CD4-positive, alpha-beta T cell treated with Interleukin-15 for 1 hour (primary cell): ENCODE results near the gene PCBP3.
"Not testable (repeated sequence)": the region's sequence is repeated elsewhere in the genome, so short reads cannot be mapped to it uniquely, and the experiment has no call there.

Source experiments
- DNase-seq: peaks from one replicate; pipeline ENCODE4 v3.0.0-alpha.2; 2020

Gene PCBP3

GRCh38 chr21:45831991-45832740 lies 188.6 kb downstream of the PCBP3 start:
- no peak for DNase-seq

GRCh38 chr21:45832741-45833235 lies 189.3 kb downstream of the PCBP3 start:
- not testable (repeated sequence) for DNase-seq

GRCh38 chr21:45833414-45833813 lies 189.9 kb downstream of the PCBP3 start:
- DNase-seq, result no peak

DNA sequence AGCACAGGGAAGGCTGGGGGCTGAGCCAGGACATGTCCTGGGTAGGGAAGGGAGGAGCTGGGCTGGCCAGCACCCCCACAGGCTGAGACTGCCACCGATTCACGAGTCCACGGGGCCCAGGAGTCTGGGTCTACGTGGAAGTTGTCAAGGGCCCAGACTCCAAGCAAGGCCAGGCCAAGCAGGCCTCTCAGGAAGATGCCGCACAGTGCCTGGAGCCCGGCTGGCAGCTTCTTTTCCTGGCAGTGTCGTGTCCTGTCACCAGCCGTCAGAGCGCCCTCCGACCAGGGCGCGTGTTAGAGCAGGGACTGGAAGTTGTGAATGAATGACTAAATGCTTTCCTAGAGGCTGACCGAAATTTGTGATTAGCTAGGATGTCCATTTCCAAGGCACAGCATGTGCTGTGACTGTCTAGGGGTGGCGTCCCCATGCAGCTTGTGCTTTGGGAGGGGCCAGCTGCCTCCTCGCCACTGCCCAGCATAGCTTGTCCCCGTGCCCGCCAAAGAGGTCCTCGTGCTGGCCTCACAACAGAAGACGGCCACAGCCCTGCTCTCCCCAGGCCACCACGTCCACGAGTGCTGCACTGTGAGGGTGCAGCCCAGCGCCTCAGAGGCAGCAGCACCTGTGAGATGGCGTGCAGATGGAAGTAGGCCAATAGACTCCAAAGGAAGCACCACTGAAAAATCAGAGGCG lies 190.6 kb downstream of the PCBP3 start:
- DNase-seq, result no peak

DNA sequence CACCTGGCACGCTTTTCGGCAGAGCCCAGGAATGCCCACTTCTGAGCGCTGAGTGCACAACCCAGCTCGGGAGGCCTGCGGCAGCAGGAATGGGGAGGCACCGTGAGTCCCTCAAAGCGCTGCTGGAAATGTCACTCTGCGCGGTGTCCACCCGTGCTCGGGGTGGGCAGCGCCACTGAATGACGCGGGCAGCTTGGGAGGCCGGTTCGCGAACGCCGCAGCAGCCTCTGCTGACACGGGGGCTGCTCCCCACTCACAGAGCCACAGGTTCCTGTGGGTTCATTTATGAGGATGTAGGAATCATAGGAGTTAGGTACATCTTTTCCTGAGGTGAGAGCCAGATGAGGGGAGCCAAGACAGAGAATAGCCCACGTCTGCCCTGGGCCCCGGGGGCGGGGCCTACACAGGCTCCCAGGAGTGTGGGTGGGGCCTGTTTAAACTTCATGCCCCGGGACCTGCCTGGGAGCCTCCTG lies 191.3 kb downstream of the PCBP3 start:
- DNase-seq, result no peak

DNA sequence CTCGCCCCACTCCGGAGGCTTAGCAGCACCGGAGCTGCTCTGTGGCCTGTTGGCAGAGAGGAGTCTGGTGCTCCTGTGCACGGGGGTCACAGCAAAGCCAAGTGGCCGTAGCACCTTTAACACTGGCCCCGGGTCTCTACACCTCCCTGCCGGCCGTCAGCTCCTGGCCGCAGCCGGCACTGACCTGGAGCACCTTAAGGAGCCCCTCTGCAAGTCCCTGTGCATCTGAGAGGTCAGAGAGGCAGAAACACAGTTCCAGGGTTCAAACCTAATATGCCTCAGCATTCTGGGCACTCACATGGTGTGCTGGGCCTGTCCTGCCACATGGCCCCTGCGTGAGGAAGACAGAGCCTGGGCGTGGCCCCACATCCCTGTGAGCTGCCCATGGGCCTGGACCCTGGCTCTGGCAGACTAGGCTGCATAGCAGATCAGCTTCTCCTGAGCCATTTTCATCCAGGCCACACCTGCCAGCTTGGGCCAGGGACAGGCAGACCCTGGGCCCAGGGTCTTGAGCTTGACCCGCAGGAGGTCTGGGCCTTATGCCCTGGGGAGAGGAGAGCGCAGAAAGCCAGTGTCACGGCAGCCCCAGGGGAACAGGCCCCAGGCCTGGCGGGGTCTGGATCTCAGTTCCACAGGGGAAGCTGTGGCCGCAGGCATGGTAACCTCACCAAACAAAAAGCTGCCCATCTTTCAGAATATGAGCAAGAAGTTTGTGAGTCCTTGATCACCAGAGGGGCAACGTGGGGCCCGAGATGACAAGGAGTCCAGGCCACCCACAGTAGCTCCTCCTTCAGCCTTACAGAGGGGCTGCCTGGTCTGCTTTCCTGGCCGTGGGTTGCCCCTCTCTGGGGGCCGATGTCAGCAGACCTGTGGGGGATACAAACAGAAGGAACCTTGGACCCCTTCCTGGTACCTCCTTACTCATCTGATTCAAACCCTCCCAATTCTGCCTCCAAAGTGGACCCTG lies 192.1 kb downstream of the PCBP3 start:
- no peak for DNase-seq

GRCh38 chr21:45836268-45836655 lies 192.7 kb downstream of the PCBP3 start:
- DNase-seq, result no peak

DNA sequence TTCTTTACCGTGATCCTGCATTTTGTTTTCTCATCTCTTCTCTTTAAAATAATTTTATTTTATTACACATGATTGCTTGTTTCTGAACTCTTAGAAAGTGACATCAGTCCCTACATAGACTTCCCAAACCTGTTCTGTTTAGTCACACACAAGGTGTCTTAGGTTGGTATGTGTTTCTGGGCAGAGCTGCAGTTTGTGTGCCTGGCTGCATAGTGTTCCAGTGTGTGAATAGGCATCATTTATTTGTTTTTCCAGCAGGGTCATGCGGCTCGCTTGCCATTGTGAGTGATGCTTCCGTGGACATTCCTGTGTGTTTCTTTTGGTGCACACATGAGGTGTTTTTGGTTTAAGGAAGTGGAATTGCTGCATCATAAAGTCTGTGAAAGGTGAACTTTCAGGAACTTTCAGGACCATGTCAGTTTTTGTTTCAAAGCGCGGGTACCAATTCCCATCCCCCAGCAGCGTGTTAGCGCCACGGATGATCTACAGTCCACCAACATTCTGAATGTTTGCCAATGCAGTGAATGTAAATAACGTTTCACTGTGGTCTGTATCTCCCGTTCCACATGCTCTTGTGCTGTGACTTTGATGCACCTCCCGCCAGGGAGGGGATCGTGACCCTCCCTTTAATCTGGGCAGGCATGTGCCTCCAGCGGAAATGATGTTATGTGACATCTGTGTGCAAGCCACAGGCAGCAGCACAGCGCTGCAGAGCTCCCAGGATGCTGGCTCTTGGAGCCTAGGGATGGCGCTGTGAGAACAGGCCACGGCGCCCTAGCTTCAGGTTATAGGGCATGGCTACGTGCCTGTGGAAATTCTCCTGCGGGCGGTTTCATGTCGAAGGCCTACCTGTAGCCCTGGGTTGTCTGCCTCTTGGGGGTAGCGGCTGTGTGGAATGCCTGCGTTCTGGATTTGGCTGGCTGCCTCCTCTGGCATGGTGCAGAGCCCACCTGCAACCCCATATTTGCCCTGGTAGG lies 193.5 kb downstream of the PCBP3 start:
- no peak for DNase-seq

DNA sequence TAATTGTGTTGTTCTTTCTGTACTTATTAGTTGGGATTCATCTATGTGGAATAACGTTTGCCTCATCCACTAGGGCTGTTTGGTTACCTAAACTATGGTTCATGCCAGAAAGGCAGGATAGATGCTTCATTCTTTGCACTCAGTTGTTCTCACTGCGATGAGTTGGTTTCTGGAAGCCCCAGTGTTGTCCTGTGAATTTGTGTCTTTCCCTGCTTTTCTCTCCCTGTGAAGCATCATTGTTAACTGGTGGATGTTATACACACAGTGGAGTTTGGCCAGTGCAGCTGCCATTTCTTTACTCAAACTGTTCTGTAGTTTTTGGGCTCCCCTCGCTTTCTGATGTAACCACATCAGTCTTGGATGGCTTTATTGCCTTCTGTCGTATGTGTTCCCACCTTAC lies 194.4 kb downstream of the PCBP3 start:
- no peak for DNase-seq

- DNase-seq, result no peak
Observed at GRCh38 chr21:45838634-45839033, 195.1 kb downstream of the PCBP3 start.

DNA sequence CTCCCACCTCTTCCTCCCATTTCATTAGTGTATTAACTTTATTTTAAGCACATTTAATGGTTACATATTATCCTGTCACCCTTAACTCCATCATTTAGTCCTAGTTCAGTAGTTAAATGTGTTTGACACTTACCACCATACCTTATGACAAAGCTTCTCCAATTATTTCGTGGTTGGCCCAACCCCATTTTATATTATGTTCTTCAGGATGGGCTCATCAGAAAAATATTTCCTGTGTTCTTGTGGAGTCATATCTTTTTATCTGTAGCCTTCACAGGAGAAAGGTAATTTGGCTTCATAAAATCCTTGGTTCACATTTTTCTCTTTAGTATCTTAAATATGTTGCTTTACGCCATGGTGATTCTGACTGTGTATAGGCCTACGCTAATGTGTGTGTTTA lies 195.7 kb downstream of the PCBP3 start:
- DNase-seq, result no peak

GRCh38 chr21:45841033-45841432 lies 197.5 kb downstream of the PCBP3 start:
- no peak for DNase-seq

GRCh38 chr21:45843426-45843825 lies 199.9 kb downstream of the PCBP3 start:
- no peak for DNase-seq

DNA sequence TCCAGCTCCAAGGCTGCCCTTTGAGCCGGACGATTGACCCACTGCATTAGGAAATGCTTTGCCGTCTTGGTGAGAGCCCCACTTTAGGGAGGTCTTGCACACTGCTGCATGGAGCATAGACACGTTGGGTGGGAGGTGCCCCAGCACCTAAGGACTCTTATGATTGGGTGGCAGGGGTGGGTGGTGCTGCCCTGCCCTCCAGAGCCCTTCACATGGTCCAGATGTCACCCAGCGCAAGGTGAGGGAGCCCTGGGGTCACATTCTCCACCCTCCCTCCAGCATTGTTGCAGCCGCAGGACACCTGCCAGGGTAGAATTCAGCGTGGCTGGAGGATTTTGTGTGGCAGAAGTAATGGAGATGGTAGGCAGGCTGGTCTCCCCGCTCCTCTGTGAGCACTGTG lies 200.7 kb downstream of the PCBP3 start:
- no peak for DNase-seq

- DNase-seq, result no peak
Observed at GRCh38 chr21:45845063-45845769, 201.7 kb downstream of the PCBP3 start.

- DNase-seq, result no peak
Observed at GRCh38 chr21:45845770-45846090, 202.2 kb downstream of the PCBP3 start.

GRCh38 chr21:45846373-45847160 lies 203.0 kb downstream of the PCBP3 start:
- DNase-seq, result no peak

- DNase-seq, result no peak
Observed at GRCh38 chr21:45847870-45848269, 204.3 kb downstream of the PCBP3 start.

- DNase-seq, result no peak
Observed at GRCh38 chr21:45848331-45848730, 204.8 kb downstream of the PCBP3 start.

GRCh38 chr21:45848805-45849204 lies 205.3 kb downstream of the PCBP3 start:
- DNase-seq, result no peak

- no peak for DNase-seq
Observed at GRCh38 chr21:45849651-45850050, 206.1 kb downstream of the PCBP3 start.
